WTC11 (cell line): ENCODE measurements around the gene CHRNB4.

Experiments
- ARID4B ChIP-seq: sonication (generic); formaldehyde crosslinking; IDR thresholded peaks from 2 replicates; pipeline ENCODE4 v1.8.0; 2023; ENCODE audit warnings: missing genetic modification reagents, mild to moderate bottlenecking, borderline replicate concordance
- ATF2 ChIP-seq: sonication (generic); formaldehyde crosslinking; IDR thresholded peaks from 2 replicates; pipeline ENCODE4 v1.8.1; 2022; ENCODE audit warnings: low read depth, missing genetic modification reagents, borderline replicate concordance
- ATF3 ChIP-seq: sonication (generic); formaldehyde crosslinking; conservative IDR thresholded peaks from 2 replicates; pipeline ENCODE4 v1.8.1; 2022; ENCODE audit warnings: mild to moderate bottlenecking, missing genetic modification reagents
- KAT7 ChIP-seq: sonication (generic); formaldehyde crosslinking; IDR thresholded peaks from 2 replicates; pipeline ENCODE4 v1.8.1; 2023; ENCODE audit warnings: missing genetic modification reagents, mild to moderate bottlenecking, borderline replicate concordance
- MAX ChIP-seq: sonication (generic); formaldehyde crosslinking; IDR thresholded peaks from 2 replicates; pipeline ENCODE4 v1.8.0; 2022; ENCODE audit warnings: mild to moderate bottlenecking, missing genetic modification reagents
- MYBL2 ChIP-seq: sonication (generic); formaldehyde crosslinking; IDR thresholded peaks from 2 replicates; pipeline ENCODE4 v1.8.1; 2023; ENCODE audit warnings: mild to moderate bottlenecking, moderate library complexity, missing genetic modification reagents
- NFYB ChIP-seq: sonication (generic); formaldehyde crosslinking; conservative IDR thresholded peaks from 2 replicates; pipeline ENCODE4 v1.8.0; 2022; ENCODE audit warnings: low read depth, missing genetic modification reagents
- RORB ChIP-seq: fragments of 250-450 bp; sonication (Bioruptor Pico); IDR thresholded peaks from 2 replicates; pipeline ENCODE4 v1.9.0; 2021; ENCODE audit warnings: mild to moderate bottlenecking
- USF2 ChIP-seq: sonication (generic); formaldehyde crosslinking; IDR thresholded peaks from 2 replicates; pipeline ENCODE4 v1.8.1; 2023; ENCODE audit warnings: mild to moderate bottlenecking, missing genetic modification reagents, moderate library complexity
- TF ChIP-seq, protein P1 (sequence below): fragments of 200-600 bp; IDR thresholded peaks from 2 replicates; pipeline ENCODE4 v1.8.0; 2022; ENCODE audit warnings: antibody characterized with exemption
- TF ChIP-seq, protein P2 (sequence below): sonication (generic); formaldehyde crosslinking; conservative IDR thresholded peaks from 2 replicates; pipeline ENCODE4 v1.8.1; 2023; ENCODE audit warnings: mild to moderate bottlenecking, low read depth, missing genetic modification reagents, moderate library complexity

DNA sequence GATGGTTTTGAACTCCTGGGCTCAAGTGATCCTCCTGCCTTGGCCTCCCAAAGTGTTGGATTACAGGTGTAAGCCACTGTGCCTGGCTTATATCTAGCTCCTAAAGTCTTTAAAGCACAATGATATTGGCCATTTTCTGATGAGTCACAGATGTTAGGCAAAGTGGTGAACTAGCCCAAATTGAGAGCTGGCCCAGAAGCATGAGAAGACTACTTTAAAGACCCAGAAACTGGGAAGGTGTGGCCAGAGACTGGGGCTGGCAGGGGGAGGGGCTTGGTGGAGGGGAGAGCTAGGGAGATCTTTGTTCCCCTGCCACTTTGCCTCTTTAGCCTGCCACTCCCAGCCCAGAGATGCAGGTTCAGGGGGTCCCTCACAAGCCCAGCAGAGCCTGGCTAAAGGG, 41.8 kb downstream of the CHRNB4 start:
- TF ChIP-seq, protein P1, sequence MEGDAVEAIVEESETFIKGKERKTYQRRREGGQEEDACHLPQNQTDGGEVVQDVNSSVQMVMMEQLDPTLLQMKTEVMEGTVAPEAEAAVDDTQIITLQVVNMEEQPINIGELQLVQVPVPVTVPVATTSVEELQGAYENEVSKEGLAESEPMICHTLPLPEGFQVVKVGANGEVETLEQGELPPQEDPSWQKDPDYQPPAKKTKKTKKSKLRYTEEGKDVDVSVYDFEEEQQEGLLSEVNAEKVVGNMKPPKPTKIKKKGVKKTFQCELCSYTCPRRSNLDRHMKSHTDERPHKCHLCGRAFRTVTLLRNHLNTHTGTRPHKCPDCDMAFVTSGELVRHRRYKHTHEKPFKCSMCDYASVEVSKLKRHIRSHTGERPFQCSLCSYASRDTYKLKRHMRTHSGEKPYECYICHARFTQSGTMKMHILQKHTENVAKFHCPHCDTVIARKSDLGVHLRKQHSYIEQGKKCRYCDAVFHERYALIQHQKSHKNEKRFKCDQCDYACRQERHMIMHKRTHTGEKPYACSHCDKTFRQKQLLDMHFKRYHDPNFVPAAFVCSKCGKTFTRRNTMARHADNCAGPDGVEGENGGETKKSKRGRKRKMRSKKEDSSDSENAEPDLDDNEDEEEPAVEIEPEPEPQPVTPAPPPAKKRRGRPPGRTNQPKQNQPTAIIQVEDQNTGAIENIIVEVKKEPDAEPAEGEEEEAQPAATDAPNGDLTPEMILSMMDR = no peak
- no peak for TF ChIP-seq KAT7
- TF ChIP-seq ATF3 (CRISPR knock-in tag) = no peak
- TF ChIP-seq MAX (CRISPR knock-in tag) = no peak
- no peak for TF ChIP-seq NFYB (CRISPR knock-in tag)
- no peak for TF ChIP-seq ATF2
- no peak for TF ChIP-seq RORB (CRISPR knock-in tag)
- no peak for TF ChIP-seq MYBL2
- TF ChIP-seq, protein P2, sequence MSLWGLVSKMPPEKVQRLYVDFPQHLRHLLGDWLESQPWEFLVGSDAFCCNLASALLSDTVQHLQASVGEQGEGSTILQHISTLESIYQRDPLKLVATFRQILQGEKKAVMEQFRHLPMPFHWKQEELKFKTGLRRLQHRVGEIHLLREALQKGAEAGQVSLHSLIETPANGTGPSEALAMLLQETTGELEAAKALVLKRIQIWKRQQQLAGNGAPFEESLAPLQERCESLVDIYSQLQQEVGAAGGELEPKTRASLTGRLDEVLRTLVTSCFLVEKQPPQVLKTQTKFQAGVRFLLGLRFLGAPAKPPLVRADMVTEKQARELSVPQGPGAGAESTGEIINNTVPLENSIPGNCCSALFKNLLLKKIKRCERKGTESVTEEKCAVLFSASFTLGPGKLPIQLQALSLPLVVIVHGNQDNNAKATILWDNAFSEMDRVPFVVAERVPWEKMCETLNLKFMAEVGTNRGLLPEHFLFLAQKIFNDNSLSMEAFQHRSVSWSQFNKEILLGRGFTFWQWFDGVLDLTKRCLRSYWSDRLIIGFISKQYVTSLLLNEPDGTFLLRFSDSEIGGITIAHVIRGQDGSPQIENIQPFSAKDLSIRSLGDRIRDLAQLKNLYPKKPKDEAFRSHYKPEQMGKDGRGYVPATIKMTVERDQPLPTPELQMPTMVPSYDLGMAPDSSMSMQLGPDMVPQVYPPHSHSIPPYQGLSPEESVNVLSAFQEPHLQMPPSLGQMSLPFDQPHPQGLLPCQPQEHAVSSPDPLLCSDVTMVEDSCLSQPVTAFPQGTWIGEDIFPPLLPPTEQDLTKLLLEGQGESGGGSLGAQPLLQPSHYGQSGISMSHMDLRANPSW (CRISPR knock-in tag) = no peak
- no peak for TF ChIP-seq USF2 (CRISPR knock-in tag)
- TF ChIP-seq ARID4B (CRISPR knock-in tag) = no peak
